PC-9 (cell line): ENCODE measurements around the gene MSRB2. TPM values are rescaled to one million over a fixed set of nuclear protein-coding genes. Genes with fewer than 3 reads are reported as not detected.

Source experiments
- BruUV-seq: library from RNA; stranded (reverse); fragments of 400-500 nt; replicated peaks from 2 replicates; lab custom pipeline; 2021; lab: Mats Ljungman, UMichigan
- CTCF ChIA-PET: fragments of 300-600 bp; sonication (Branson Sonifier 250); formaldehyde crosslinking; loops from one replicate; lab custom pipeline; 2022; ENCODE audit warnings: antibody characterized with exemption; lab: Charles Lee
- POLR2A ChIA-PET: fragments of 300-600 bp; sonication (Branson Sonifier 250); formaldehyde crosslinking; loops from one replicate; lab custom pipeline; 2022; ENCODE audit warnings: antibody characterized with exemption; ENCODE audit not compliant: unreplicated experiment; lab: Charles Lee
- DNase-seq, 2 experiments: peaks; one replicate each; pipeline versions ENCODE4 v3.0.0 to v3.0.0-alpha.2; 2015 to 2022; ENCODE audit warnings: mixed read lengths in 1 of 2
- H2AFZ ChIP-seq: fragments of 200-600 bp; sonication (generic); 2 replicates; pipeline ENCODE4 v1.8.1; 2017; ENCODE audit warnings: antibody characterized with exemption
- H3F3A ChIP-seq: fragments of 200-600 bp; sonication (generic); 2 replicates; pipeline ENCODE4 v1.8.1; 2017; ENCODE audit warnings: antibody characterized with exemption, mild to moderate bottlenecking, low read depth; ENCODE audit not compliant: insufficient read depth
- H3K27ac ChIP-seq: fragments of 200-600 bp; sonication (generic); 2 replicates; pipeline ENCODE4 v1.6.1; 2016; ENCODE audit warnings: mixed run types
- H3K27me3 ChIP-seq: fragments of 200-600 bp; sonication (generic); 2 replicates; pipeline ENCODE4 v1.6.1; 2016; ENCODE audit warnings: low read depth, mixed run types; ENCODE audit not compliant: insufficient read depth
- H3K36me3 ChIP-seq: fragments of 200-600 bp; sonication (generic); 2 replicates; pipeline ENCODE4 v1.6.1; 2016; ENCODE audit warnings: low read depth, mixed run types
- H3K4me1 ChIP-seq: fragments of 200-600 bp; sonication (generic); replicated peaks from 2 replicates; pipeline ENCODE4 v1.6.1; 2016; ENCODE audit warnings: mixed run types; ENCODE audit not compliant: insufficient read depth
- H3K4me2 ChIP-seq: fragments of 200-600 bp; sonication (generic); 2 replicates; pipeline ENCODE4 v1.6.1; 2017; ENCODE audit warnings: mixed run types
- H3K4me3 ChIP-seq: fragments of 200-600 bp; sonication (generic); 2 replicates; pipeline ENCODE4 v1.6.1; 2016; ENCODE audit warnings: mixed run types
- H3K79me2 ChIP-seq: fragments of 200-600 bp; sonication (generic); 2 replicates; pipeline ENCODE4 v1.6.1; 2017; ENCODE audit warnings: low read depth, mixed run types
- H3K9me2 ChIP-seq: fragments of 200-600 bp; sonication (generic); 2 replicates; pipeline ENCODE4 v1.8.1; 2017; ENCODE audit warnings: mild to moderate bottlenecking; ENCODE audit not compliant: insufficient read depth
- H3K9me3 ChIP-seq: fragments of 200-600 bp; sonication (generic); 2 replicates; pipeline ENCODE4 v1.8.1; 2016; ENCODE audit warnings: low read depth; ENCODE audit not compliant: insufficient read depth
- H4K20me1 ChIP-seq: fragments of 200-600 bp; sonication (generic); 2 replicates; pipeline ENCODE4 v1.8.1; 2017; ENCODE audit not compliant: insufficient read depth
- CTCF ChIP-seq: fragments of 200-600 bp; sonication (generic); conservative IDR thresholded peaks from 2 replicates; pipeline ENCODE4 v1.6.1; 2017; ENCODE audit warnings: mixed run types, antibody characterized with exemption, mild to moderate bottlenecking, moderate library complexity
- EZH2 ChIP-seq: fragments of 200-600 bp; sonication (generic); IDR thresholded peaks from 2 replicates; pipeline ENCODE4 v1.8.0; 2017; ENCODE audit warnings: antibody characterized with exemption, low read depth
- intact Hi-C: fragments of 100-400 bp; cut with micrococcal nuclease; formaldehyde crosslinking; loops from one replicate; pipeline ENCODE4 v1.10.0; 2022; ENCODE audit not compliant: unreplicated experiment
- total RNA-seq: library from RNA; stranded (reverse); gene quantifications from 2 replicates; pipeline ENCODE4 v1.2.3, GENCODE V29; 2021

The MSRB2 gene
- total RNA-seq, 1 experiment from 2014 or later, result 28.3 TPM

GRCh38 chr10:23053036-23053435 is 42.3 kb upstream of the MSRB2 start:
- intact Hi-C loops, result loop anchor here (2.0 to 5.0 kb wide), 2 partner anchors 42 to 421 kb away; partner anchors contain the start of gene MSRB2
- ChIA-PET CTCF (interaction anchor here (0.5 to 1.2 kb wide), 2 partner anchors 652 to 1051 kb away, joined by 3 to 5 read pairs; no protein-coding TSS in a partner anchor), POLR2A (interaction anchor here (0.6 to 1.0 kb wide), 4 partner anchors 56 to 1155 kb away, joined by 3 to 7 read pairs (median 4); partner anchors contain the start of gene C10orf67)
- no peaks in the 10 kb centered on the region for H3K79me2 ChIP-seq
- TF ChIP-seq EZH2 (no peak), CTCF (no peak)
- H3K9me2 ChIP-seq, result no peaks in the 10 kb centered on the region
- peaks cover 32% of the 10 kb centered on the region for H3K4me1 ChIP-seq
- H4K20me1 ChIP-seq, result no peaks in the 10 kb centered on the region
- H2AFZ ChIP-seq, result no peak overlapping the region
- H3K4me2 ChIP-seq, result peak overlapping the region; percentile 60
- no peaks in the 10 kb centered on the region for H3K27me3 ChIP-seq
- H3K27ac ChIP-seq, result peak overlapping the region; percentile 54
- H3F3A ChIP-seq, result no peaks in the 10 kb centered on the region
- BruUV-seq, result no TSS peak
- peak; percentile 72 to 78 for DNase-seq
- no peaks in the 10 kb centered on the region for H3K36me3 ChIP-seq
- no peaks in the 10 kb centered on the region for H3K9me3 ChIP-seq
- H3K4me3 ChIP-seq, result no peak overlapping the region

GRCh38 chr10:23055424-23056185 is 39.8 kb upstream of the MSRB2 start:
- TF ChIP-seq EZH2 (no peak), CTCF (no peak)
- no peaks in the 10 kb centered on the region for H3K9me3 ChIP-seq
- H4K20me1 ChIP-seq, result no peaks in the 10 kb centered on the region
- H3K9me2 ChIP-seq, result no peaks in the 10 kb centered on the region
- ChIA-PET POLR2A (no interaction called here), CTCF (no interaction called here)
- H3K27ac ChIP-seq, result no peak overlapping the region
- no peaks in the 10 kb centered on the region for H3K27me3 ChIP-seq
- H2AFZ ChIP-seq, result no peak overlapping the region
- no peak for DNase-seq
- no peak overlapping the region for H3K4me2 ChIP-seq
- intact Hi-C loops, result loop anchor here (2.0 kb wide), 1 partner anchor 627 kb away; no protein-coding TSS in a partner anchor
- H3K36me3 ChIP-seq, result no peaks in the 10 kb centered on the region
- peaks cover 27% of the 10 kb centered on the region for H3K4me1 ChIP-seq
- H3F3A ChIP-seq, result no peaks in the 10 kb centered on the region
- no TSS peak for BruUV-seq
- no peaks in the 10 kb centered on the region for H3K79me2 ChIP-seq
- no peak overlapping the region for H3K4me3 ChIP-seq

- POLR2A ChIA-PET, result interaction anchor here (0.6 kb wide), 1 partner anchor 244 kb away, joined by 3 read pairs; no protein-coding TSS in a partner anchor
- BruUV-seq, result no TSS peak
- CTCF ChIA-PET, result no interaction called here
These were observed 39.2 kb upstream of the MSRB2 start for GRCh38 chr10:23056186-23056579.

More at GRCh38 chr10:23056186-23056579, 39.2 kb upstream of the MSRB2 start:
- no peaks in the 10 kb centered on the region for H3K36me3 ChIP-seq
- no peaks in the 10 kb centered on the region for H3K79me2 ChIP-seq
- H3K9me3 ChIP-seq, result no peaks in the 10 kb centered on the region
- H3F3A ChIP-seq, result no peaks in the 10 kb centered on the region
- no peak overlapping the region for H3K27ac ChIP-seq
- H3K9me2 ChIP-seq, result no peaks in the 10 kb centered on the region
- no peak for DNase-seq
- H3K4me1 ChIP-seq, result peaks cover 27% of the 10 kb centered on the region
- intact Hi-C loops, result no loop called here
- H3K27me3 ChIP-seq, result no peaks in the 10 kb centered on the region
- no peak overlapping the region for H2AFZ ChIP-seq
- no peaks in the 10 kb centered on the region for H4K20me1 ChIP-seq
- no peak for TF ChIP-seq CTCF
- no peak for TF ChIP-seq EZH2
- H3K4me2 ChIP-seq, result no peak overlapping the region
- no peak overlapping the region for H3K4me3 ChIP-seq
